Measurements from ENCODE around the gene VSTM1.

DNA sequence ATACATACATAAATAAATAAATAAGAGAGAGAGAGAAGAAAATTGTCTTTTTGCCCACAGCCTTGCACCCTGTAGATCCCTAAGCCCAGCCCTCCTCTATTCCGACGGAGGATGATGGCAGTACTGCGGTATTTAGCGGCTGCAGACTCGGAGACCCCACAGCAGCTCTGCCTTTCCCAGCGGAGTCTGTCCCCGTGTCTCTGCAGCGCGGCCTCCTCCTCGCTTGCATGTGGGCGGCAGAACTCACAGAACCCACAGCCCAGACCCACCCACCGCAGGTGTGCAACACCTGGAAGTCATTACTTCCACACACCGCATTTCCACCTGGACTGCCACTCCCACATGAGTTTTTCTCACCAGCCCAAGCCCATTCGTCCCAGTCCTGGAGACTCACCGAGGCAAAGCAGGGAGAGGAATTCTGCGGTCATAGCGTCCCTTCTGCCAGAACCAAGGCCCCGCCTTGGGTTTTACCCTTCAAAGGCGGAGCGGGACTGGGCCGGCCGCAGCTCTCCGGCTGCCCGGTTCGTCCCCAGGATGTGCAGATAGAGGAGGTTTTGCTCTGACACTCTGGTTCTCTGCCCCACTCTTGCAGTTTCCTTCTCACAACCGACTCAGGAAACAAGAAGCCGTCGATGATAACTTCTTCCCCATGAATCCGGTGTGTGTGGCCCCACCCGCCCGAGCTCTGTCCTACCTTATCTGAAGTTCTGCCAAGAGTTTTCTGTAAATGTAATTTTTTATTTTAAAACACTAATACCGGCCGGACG lies at the start of gene VSTM1:
- TF ChIP-seq GABPA (IDR thresholded peaks at IDR 0.05 in 1 of 2, conservative IDR thresholded peaks at IDR 0.05 in 1 of 2) = no peak
- no peak for TF ChIP-seq CTCF (IDR thresholded peaks at IDR 0.05; ENCODE audit: low read depth, low read length, missing input control)
- no peak for TF ChIP-seq TAF1 (conservative IDR thresholded peaks at IDR 0.05)
- no peak for TF ChIP-seq MAX (IDR thresholded peaks at IDR 0.05)
- TF ChIP-seq EGR1 (IDR thresholded peaks at IDR 0.05; ENCODE audit: low read depth in 2 of 2) = no peak
- no peak for TF ChIP-seq FOXA1 (IDR thresholded peaks at IDR 0.05)
- no peak for TF ChIP-seq ZBTB33 (IDR thresholded peaks at IDR 0.05)
- no peak for TF ChIP-seq NR2F2 (IDR thresholded peaks at IDR 0.05)
- no peak for TF ChIP-seq JUND (IDR thresholded peaks at IDR 0.05)
- no peak for TF ChIP-seq HNF4G (IDR thresholded peaks at IDR 0.05)
- TF ChIP-seq REST (IDR thresholded peaks at IDR 0.05) = no peak
- no peak for TF ChIP-seq SP1 (IDR thresholded peaks at IDR 0.05)
- no peak for TF ChIP-seq RXRA (IDR thresholded peaks at IDR 0.05)
